Measurements from ENCODE around the gene HAND1. TPM values are rescaled to one million over a fixed set of nuclear protein-coding genes. Genes with fewer than 3 reads are reported as not detected.

The HAND1 gene
- polyA plus RNA-seq, 12 donors = 0.09 TPM; not detected in 11

- DNase-seq = no peak
Observed at GRCh38 chr5:154479160-154479943, 1.3 kb upstream of the HAND1 start.

- no peak for DNase-seq
Observed at GRCh38 chr5:154478752-154479159, 729 bp upstream of the HAND1 start.

GRCh38 chr5:154477382-154478223 is 424 bp downstream of the HAND1 start:
- DNase-seq = no peak

GRCh38 chr5:154476354-154477205 is 1.4 kb downstream of the HAND1 start:
- no peak for DNase-seq

- DNase-seq = no peak
Observed at GRCh38 chr5:154475591-154476353, 2.3 kb downstream of the HAND1 start.

GRCh38 chr5:154474396-154475334 is 3.4 kb downstream of the HAND1 start:
- no peak for DNase-seq

- DNase-seq = no peak
Observed at GRCh38 chr5:154473581-154474283, 4.3 kb downstream of the HAND1 start.

- DNase-seq = no peak
Observed at GRCh38 chr5:154472871-154473580, 5.0 kb downstream of the HAND1 start.

GRCh38 chr5:154470947-154471870 is 6.8 kb downstream of the HAND1 start:
- no peak for DNase-seq

- DNase-seq = no peak
Observed at GRCh38 chr5:154470137-154470536, 7.9 kb downstream of the HAND1 start.

- DNase-seq = peak; percentile 71
Observed at GRCh38 chr5:154467655-154468354, 10.2 kb downstream of the HAND1 start.

GRCh38 chr5:154466671-154467070 is 11.4 kb downstream of the HAND1 start:
- no peak for DNase-seq

- DNase-seq = no peak
Observed at GRCh38 chr5:154466147-154466546, 11.9 kb downstream of the HAND1 start.

GRCh38 chr5:154465169-154465568 is 12.9 kb downstream of the HAND1 start:
- DNase-seq = no peak

GRCh38 chr5:154464438-154464837 is 13.6 kb downstream of the HAND1 start:
- no peak for DNase-seq

GRCh38 chr5:154461531-154461930 is 16.5 kb downstream of the HAND1 start:
- DNase-seq = no peak

GRCh38 chr5:154460172-154460571 is 17.9 kb downstream of the HAND1 start:
- DNase-seq = no peak

Data from muscle of arm (tissue), 12 donors.